IPS-NIHi7 (cell line): ENCODE results near the gene TCF4.
A peak's percentile ranks its signal among the peaks of the same experiment; 100 is the strongest.

Experiments
- DNase-seq: peaks from one replicate; pipeline ENCODE4 v3.0.0; 2012; ENCODE audit warnings: mixed read lengths; ENCODE audit errors: extremely low spot score

TCF4 gene

DNA sequence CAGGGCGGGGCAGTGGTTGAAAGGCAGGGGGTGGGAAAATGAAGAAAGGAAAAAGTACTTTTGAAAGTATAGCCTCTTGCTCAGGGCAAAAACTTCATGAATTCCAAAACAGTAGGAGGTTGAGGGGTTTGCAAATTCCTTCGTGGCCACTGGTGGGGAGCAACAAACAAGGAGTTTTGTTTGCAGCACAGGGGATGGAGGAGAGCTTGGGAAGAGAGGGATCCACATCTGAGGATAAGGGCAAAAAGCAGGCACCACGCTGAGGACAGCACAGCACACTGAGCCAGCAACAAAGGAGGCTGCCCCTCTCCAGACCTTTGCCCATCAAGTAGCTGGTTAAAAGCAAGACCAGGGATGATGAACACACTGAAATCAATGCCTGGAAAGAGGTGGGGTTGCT lies 148.9 kb downstream of the TCF4 start:
- DNase-seq: peak; percentile 56

DNA sequence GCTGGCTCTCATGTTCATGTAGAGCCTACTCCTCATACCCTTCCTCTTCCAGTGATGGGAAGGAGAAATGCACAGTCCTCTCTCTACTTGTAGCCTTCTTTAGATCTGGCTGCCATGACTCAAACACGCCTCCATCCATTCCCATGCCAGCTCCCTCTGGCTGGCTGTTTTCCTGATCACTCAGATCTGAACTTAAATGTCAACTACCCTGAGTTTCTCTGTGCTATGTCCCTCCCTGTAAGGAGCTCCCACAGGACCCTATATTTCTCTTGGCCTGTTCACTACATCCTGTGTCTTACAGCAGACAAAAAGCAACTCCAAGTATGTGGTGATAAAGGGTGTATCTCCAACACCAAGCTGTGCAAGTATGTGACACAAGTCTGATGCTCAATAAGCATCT lies 152.4 kb downstream of the TCF4 start:
- DNase-seq: no peak

- no peak for DNase-seq
Measured at GRCh38 chr18:55433648-55434047, 154.3 kb downstream of the TCF4 start.

GRCh38 chr18:55433140-55433539 lies 154.9 kb downstream of the TCF4 start:
- DNase-seq: no peak

GRCh38 chr18:55432307-55433040 lies 155.5 kb downstream of the TCF4 start:
- no peak for DNase-seq

- DNase-seq: no peak
Measured at GRCh38 chr18:55430026-55430425, 158.0 kb downstream of the TCF4 start.

DNA sequence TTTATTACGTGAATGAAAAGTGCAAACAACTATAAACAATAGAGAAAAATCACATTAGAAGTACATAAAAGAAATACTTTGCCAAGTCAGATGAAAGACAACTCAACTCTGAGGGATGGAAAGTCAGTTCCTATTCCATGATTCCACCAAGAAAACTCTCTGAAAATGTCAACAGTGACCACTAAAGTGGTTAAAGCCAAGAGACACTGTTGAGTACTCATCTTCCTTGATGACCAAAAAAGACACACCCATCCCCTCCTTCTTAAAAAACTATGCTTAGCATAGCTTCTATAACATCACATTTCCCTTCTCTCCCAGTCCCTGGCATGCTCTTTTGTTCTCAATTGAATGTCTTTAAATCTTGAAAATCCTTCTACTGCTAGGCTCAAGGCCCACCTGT lies 160.0 kb downstream of the TCF4 start:
- DNase-seq: no peak

DNA sequence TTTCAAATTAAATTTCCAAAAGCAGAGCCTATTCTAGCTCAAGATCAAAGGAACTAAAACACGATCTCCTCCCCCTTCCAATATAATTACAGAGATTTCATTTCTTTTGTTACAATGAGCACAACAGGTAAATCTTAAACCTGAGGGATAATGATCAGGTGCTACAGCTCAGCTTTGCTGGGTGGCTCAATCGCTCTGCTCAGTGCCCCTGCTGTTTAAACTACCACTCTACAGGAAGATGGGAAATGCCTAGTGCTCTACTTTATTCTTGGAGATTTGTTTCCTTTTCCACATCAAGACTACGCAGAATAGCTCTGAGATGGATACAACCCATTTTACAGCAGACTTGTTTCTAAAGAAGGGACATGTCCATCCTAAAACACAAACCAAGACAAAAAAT lies 162.3 kb downstream of the TCF4 start:
- no peak for DNase-seq

DNA sequence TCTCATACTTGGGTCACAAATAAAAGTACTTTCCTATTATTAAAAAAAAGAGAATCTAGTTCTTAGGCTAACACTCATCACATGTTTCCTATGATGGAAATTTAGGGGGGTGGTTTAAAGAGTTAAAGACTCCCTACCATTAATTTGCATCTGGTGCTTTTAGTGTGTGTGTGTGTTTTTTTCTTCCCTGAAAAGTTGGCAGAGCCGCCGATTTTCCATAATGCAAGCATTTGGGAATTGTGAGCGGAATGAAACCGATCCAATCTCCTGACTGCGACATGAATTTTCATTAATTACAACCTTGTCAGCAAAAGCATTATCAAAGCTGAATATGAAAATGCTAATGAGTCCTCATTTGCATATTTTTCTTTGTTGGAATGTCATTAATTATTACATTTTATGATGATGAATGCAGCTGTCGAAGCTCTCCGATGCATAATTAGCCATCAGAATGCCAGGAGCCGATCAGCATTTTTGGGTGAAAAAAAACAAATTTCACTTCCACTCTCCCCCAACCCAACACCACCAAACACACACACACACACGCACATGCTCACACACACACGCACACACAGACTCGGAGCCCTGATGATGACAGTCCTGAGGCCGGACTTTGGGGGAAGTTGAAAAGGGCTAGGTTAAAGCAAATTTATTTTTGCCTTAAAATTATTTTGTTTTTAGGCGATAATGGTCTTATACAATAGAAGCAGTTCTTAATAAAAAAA lies 165.4 kb downstream of the TCF4 start:
- no peak for DNase-seq

- DNase-seq: no peak
Measured at GRCh38 chr18:55421615-55422419, 166.2 kb downstream of the TCF4 start.

- DNase-seq: no peak
Measured at GRCh38 chr18:55421308-55421614, 166.7 kb downstream of the TCF4 start.

DNA sequence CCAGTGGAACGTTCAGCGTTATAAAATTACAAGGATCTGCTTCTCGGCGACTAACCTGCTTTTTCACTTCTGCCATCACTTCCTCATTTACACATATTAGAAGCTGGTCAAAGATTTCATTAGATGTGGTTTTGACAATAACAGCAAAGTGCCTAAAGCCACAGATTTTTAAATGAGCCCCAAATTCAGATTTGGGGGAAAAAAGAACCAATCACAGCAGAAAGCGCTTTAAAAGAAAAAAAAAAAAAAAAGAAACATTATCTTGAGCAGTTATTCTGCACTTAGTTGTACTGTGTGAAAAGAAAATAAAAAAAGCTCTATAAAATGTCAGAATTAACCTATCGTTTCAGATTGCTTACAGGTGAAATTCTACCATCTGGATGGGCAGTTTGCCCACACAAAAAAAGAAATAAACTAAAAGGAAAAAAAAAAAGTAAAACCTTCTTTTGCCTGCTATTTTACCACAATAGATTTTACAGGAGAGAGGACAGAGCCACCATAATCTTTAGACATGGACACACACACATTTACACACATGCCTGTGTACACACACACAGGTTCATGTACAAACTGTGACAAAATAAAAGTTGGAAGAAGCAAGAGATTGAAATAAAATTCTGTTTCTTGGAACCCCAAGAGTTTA lies 167.2 kb downstream of the TCF4 start:
- DNase-seq: no peak

GRCh38 chr18:55419947-55420664 lies 167.9 kb downstream of the TCF4 start:
- DNase-seq: no peak

- DNase-seq: no peak
Measured at GRCh38 chr18:55419132-55419946, 168.7 kb downstream of the TCF4 start.

- DNase-seq: no peak
Measured at GRCh38 chr18:55418439-55418838, 169.6 kb downstream of the TCF4 start.

DNA sequence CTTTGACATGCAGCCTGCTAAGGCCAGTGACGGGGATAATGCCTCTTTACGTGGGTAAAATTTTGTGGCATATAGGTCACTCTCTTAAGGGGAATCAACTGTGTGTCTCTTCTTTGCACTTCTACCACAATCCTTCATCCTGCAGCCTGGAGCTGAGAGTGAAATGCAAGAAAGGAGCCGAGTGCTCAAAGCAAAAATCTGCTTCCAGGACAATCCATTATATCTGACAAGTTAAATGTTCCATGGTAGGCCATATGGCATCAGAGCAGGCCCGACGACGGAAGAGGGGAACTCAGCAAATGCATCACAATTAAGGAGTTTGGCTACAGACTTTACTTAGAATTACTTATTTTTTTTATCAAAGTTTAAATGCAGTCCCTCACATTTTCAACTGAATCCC lies 171.2 kb downstream of the TCF4 start:
- DNase-seq: no peak

DNA sequence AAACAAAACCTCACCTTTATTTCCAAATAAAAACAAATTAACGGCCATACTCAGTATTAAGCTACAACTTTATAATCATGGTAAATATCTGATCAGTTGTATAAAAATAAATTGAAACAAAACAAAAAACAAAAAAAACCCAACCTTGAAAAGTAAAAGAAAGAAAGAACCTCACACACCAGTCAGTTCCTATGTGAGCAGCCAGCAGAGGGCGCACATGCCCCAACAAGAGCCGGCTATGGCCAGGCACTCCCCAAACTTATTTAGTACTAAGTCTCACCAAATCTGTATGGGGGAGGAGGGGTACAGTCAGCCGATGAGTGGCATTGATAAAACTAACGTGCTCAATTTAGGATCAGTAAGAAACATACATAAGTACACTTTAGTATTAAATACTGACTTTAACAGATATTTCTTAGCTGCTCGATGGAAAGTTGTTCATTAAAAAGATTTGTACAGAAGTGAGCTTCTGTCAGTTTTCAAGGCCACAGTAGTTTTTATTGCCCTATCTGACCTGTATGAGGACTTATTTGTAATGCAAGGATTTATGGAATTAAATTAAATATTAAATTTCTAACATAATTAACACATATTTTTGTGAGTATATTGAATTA lies 172.6 kb downstream of the TCF4 start:
- DNase-seq: peak; percentile 71

DNA sequence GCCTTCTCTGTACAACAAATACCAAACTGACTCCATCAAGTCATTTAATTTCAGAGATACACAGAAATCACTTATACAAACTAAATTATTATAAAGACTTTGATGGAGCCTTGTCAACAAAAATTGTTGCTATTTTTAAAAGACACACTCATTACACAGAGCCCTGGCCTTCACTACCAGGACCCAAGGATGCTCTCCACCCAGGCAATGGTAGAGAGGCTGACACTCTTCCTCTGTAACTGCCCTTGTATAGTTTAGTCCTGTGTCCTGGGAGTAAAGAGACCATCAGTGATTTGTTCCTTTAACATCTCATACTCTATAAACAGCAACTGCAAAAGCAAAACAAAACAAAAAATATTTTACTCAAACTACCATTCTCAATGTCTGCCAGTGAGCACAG lies 173.5 kb downstream of the TCF4 start:
- no peak for DNase-seq

DNA sequence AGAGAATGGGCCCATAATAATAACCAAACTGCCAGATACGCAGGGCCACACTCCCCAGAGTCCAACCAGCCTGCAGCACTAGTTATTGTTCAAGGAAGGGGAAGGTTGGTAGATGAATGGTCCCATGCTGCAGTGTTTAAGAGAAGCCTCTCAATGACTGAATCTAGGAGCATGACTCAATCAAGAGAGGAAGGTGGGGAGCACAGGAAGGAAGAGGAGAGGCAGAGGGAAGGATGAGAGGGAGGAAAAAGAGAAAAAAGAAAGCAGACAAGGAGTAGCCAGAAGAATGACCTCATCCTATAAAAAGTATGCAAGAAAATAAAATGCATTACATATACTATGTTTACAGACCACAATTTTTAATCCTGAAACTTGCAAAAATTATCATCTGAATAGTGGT lies 174.5 kb downstream of the TCF4 start:
- DNase-seq: no peak

DNA sequence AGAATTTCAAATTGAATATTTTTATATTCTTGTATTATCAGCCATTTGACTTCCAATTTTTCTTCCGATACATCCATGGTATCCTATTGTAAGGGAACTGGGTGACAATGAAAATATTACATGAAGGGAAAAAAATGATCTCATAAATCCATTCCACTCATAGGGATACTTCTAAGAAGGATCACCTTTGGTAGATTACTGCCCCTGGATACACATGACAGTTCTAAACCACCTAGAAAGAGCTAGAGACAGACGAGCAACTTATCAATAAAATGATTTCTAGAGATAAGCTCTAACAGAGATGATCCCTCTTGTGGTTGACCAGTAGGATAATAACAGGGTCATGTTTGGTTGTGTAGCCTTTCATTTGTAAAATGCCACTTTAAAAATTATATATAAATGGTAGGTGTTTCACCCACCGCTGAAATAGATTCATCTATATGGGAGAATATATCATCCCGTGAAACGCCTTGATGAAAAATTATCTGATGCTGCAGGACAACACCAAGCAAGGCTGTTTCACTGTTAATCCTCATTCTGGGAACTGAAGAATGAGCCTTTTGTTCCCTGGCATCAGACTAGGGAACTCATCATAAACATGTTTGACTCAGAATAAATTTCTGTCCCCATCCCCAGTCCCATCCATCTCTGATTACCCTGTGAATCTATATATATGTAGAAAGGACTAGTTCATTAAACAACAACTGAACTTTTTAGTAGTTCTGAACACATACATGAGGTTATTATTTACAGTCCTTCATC lies 180.0 kb downstream of the TCF4 start:
- no peak for DNase-seq
